Measurements from ENCODE around the gene VSX1. TPM values are rescaled to one million over a fixed set of nuclear protein-coding genes. Genes with fewer than 3 reads are reported as not detected.

Gene VSX1
- total and polyA plus RNA-seq, 4 donors = 0.03 to 0.08 TPM; not detected in 2

DNA sequence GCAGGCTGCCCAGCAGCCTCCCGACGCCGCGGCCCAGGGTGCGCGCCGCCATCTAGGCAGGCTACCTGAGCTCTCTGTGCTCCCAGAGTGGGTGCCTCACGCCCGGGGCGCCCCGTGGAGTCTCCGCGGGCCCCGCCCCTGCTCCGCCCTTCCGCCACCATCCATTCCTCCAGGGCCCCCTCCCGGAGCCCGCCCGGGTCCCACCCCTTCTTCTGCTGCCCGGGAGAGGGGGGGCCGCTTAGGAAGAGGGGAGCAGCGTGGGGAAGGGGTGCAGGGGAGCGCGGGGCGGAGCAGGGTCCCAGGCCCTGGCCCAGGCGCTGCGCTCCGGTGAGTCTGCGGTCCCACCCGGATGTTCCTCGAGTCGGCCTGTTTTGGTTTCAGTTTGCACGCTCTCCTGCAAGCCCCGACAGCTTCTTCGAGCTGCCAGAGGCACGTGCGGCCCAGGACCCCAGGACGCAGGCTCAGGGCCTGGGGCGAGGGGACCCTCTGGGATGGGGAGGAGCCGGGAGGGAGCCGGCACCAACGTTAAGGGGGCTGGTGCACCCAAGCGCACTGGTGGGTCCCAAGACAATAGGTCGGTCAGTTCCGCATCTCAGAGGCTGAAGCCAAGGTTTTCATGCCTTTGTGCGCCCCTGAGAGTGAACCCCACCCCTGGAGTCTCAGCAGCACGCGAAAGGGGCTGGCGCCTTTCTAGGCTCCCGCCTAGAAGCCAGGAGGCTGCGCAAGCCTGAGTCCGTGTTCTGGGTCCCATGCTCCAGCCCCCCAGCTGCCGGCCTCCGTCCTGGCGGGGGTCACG lies 23.7 kb downstream of the VSX1 start, which contains the start of gene ACSS1:
Gene ACSS1 (minus strand): TSS at position 89 of the 796 bp plus-strand sequence. CDS start 37 bp downstream, at position 52.
- H3K9ac ChIP-seq (ENCODE audit: low read depth in 1 of 2, low read length in 2 of 2) = peak within 1 kb of the TSS; percentile 8 to 44
- no peaks in the 10 kb centered on the region for H3K27me3 ChIP-seq (ENCODE audit: control insufficient read depth in 4 of 4, insufficient read depth in 4 of 4, low read length in 3 of 4)
- TF ChIP-seq, protein P1, sequence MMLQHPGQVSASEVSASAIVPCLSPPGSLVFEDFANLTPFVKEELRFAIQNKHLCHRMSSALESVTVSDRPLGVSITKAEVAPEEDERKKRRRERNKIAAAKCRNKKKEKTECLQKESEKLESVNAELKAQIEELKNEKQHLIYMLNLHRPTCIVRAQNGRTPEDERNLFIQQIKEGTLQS (IDR thresholded peaks at IDR 0.05) = no peak
- TF ChIP-seq JUND (IDR thresholded peaks at IDR 0.05) (no peak), EGR1 (IDR thresholded peaks at IDR 0.05; ENCODE audit: low read depth in 2 of 2) (no peak), TAF1 (conservative IDR thresholded peaks at IDR 0.05) (no peak), YY1 (IDR thresholded peaks at IDR 0.05) (no peak), RXRA (IDR thresholded peaks at IDR 0.05) (no peak), HNF4A (conservative IDR thresholded peaks at IDR 0.05) (no peak), HNF4G (IDR thresholded peaks at IDR 0.05) (no peak), FOXA1 (IDR thresholded peaks at IDR 0.05) (no peak), RAD21 (IDR thresholded peaks at IDR 0.05) (no peak), NR2F2 (IDR thresholded peaks at IDR 0.05) (no peak), GABPA (IDR thresholded peaks at IDR 0.05 in 1 of 2, conservative IDR thresholded peaks at IDR 0.05 in 1 of 2) (no peak), FOXA2 (IDR thresholded peaks at IDR 0.05) (no peak), SP1 (IDR thresholded peaks at IDR 0.05) (no peak)
- TF ChIP-seq, protein P2, sequence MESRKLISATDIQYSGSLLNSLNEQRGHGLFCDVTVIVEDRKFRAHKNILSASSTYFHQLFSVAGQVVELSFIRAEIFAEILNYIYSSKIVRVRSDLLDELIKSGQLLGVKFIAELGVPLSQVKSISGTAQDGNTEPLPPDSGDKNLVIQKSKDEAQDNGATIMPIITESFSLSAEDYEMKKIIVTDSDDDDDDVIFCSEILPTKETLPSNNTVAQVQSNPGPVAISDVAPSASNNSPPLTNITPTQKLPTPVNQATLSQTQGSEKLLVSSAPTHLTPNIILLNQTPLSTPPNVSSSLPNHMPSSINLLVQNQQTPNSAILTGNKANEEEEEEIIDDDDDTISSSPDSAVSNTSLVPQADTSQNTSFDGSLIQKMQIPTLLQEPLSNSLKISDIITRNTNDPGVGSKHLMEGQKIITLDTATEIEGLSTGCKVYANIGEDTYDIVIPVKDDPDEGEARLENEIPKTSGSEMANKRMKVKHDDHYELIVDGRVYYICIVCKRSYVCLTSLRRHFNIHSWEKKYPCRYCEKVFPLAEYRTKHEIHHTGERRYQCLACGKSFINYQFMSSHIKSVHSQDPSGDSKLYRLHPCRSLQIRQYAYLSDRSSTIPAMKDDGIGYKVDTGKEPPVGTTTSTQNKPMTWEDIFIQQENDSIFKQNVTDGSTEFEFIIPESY (IDR thresholded peaks at IDR 0.05) = no peak
- TF ChIP-seq, protein P3, sequence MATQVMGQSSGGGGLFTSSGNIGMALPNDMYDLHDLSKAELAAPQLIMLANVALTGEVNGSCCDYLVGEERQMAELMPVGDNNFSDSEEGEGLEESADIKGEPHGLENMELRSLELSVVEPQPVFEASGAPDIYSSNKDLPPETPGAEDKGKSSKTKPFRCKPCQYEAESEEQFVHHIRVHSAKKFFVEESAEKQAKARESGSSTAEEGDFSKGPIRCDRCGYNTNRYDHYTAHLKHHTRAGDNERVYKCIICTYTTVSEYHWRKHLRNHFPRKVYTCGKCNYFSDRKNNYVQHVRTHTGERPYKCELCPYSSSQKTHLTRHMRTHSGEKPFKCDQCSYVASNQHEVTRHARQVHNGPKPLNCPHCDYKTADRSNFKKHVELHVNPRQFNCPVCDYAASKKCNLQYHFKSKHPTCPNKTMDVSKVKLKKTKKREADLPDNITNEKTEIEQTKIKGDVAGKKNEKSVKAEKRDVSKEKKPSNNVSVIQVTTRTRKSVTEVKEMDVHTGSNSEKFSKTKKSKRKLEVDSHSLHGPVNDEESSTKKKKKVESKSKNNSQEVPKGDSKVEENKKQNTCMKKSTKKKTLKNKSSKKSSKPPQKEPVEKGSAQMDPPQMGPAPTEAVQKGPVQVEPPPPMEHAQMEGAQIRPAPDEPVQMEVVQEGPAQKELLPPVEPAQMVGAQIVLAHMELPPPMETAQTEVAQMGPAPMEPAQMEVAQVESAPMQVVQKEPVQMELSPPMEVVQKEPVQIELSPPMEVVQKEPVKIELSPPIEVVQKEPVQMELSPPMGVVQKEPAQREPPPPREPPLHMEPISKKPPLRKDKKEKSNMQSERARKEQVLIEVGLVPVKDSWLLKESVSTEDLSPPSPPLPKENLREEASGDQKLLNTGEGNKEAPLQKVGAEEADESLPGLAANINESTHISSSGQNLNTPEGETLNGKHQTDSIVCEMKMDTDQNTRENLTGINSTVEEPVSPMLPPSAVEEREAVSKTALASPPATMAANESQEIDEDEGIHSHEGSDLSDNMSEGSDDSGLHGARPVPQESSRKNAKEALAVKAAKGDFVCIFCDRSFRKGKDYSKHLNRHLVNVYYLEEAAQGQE (IDR thresholded peaks at IDR 0.05) = no peak
- TF ChIP-seq, protein P4, sequence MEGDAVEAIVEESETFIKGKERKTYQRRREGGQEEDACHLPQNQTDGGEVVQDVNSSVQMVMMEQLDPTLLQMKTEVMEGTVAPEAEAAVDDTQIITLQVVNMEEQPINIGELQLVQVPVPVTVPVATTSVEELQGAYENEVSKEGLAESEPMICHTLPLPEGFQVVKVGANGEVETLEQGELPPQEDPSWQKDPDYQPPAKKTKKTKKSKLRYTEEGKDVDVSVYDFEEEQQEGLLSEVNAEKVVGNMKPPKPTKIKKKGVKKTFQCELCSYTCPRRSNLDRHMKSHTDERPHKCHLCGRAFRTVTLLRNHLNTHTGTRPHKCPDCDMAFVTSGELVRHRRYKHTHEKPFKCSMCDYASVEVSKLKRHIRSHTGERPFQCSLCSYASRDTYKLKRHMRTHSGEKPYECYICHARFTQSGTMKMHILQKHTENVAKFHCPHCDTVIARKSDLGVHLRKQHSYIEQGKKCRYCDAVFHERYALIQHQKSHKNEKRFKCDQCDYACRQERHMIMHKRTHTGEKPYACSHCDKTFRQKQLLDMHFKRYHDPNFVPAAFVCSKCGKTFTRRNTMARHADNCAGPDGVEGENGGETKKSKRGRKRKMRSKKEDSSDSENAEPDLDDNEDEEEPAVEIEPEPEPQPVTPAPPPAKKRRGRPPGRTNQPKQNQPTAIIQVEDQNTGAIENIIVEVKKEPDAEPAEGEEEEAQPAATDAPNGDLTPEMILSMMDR (IDR thresholded peaks at IDR 0.05; ENCODE audit: low read depth, low read length, missing input control) = no peak
- TF ChIP-seq, protein P5, sequence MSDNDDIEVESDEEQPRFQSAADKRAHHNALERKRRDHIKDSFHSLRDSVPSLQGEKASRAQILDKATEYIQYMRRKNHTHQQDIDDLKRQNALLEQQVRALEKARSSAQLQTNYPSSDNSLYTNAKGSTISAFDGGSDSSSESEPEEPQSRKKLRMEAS (IDR thresholded peaks at IDR 0.05) = no peak
- DNase-seq (ENCODE audit: low spot score) = peak; percentile 82
- peak within 1 kb of the TSS; percentile 56 to 75 (median 71) for H3K4me3 ChIP-seq (ENCODE audit: low read depth in 1 of 3, low read length in 3 of 3)
- H3K9me3 ChIP-seq (ENCODE audit: control insufficient read depth in 4 of 4, low read length in 3 of 4) = no peaks in the 10 kb centered on the region
- peak within 1 kb of the TSS; percentile 73 to 79 for H3K27ac ChIP-seq (ENCODE audit: low read depth in 1 of 2, low read length in 2 of 2)
- 14% methylated on average over 56 of the region's 56 CpGs for WGBS
- peaks cover 13 to 48% (median 29%) of the 10 kb centered on the region in 4 donors for H3K4me1 ChIP-seq (ENCODE audit: control insufficient read depth in 4 of 4, insufficient read depth in 4 of 4, low read length in 3 of 4)
- no peaks in the 10 kb centered on the region for H3K36me3 ChIP-seq (ENCODE audit: control insufficient read depth in 4 of 4, insufficient read depth in 3 of 4, low read depth in 1 of 4, low read length in 3 of 4)
